Measurements from ENCODE around the gene SLC6A19. TPM values are rescaled to one million over a fixed set of nuclear protein-coding genes. Genes with fewer than 3 reads are reported as not detected.

SLC6A19 gene
- polyA plus RNA-seq, 1 of the 3 experiments (the other 2 are of a cell fraction): not detected

GRCh38 chr5:1210832-1211251 is 9.4 kb downstream of the SLC6A19 start:
- ChIA-PET CTCF (no interaction called here), POLR2A (no interaction called here)
- Histone ChIP-seq H2AFZ (ENCODE audit: low read depth) (no peak overlapping the region), H3K4me2 (no peak overlapping the region), H3F3A (replicated peaks; ENCODE audit: insufficient read depth) (no peaks in the 10 kb centered on the region), H4K20me1 (ENCODE audit: insufficient read depth) (no peaks in the 10 kb centered on the region), H3K4me3 (ENCODE audit: low read depth in 2 of 2, low read length in 1 of 2) (no peak overlapping the region), H3K27me3 (ENCODE audit: insufficient read depth) (peaks cover 23% of the 10 kb centered on the region; the same call in 1 of the 2 replicates), H3K27ac (ENCODE audit: low read depth in 2 of 2, low read length in 1 of 2) (no peak overlapping the region), H3K4me1 (ENCODE audit: control insufficient read depth in 1 of 2, insufficient read depth in 2 of 2, low read depth in 1 of 2, low read length in 1 of 2) (no peaks in the 10 kb centered on the region), H3K9me2 (no peaks in the 10 kb centered on the region), H3K79me2 (ENCODE audit: insufficient read depth) (no peaks in the 10 kb centered on the region), H3K9ac (no peak overlapping the region), H3K36me3 (replicated peaks in 1 of 2; ENCODE audit: control insufficient read depth in 1 of 2, insufficient read depth in 2 of 2, low read length in 1 of 2) (no peaks in the 10 kb centered on the region), H3K9me3 (no peaks in the 10 kb centered on the region)
- 40% methylated on average over 5 of the region's 21 CpGs for WGBS (ENCODE audit: low lambda C conversion rate)
- DNase-seq: no peak
- TF ChIP-seq FOXM1 (IDR thresholded peaks at IDR 0.05; ENCODE audit: low read depth) (no peak), TCF12 (IDR thresholded peaks at IDR 0.05) (no peak), ELF1 (IDR thresholded peaks at IDR 0.05) (no peak), RFX5 (IDR thresholded peaks at IDR 0.05; ENCODE audit: low read length) (no peak), PBX3 (IDR thresholded peaks at IDR 0.05) (no peak), NRF1 (IDR thresholded peaks at IDR 0.05; ENCODE audit: low read depth, low read length) (no peak), FOXJ3 (CRISPR knock-in tag; IDR thresholded peaks at IDR 0.05) (no peak), NFIC (IDR thresholded peaks at IDR 0.05; ENCODE audit: borderline replicate concordance) (no peak), POLR2AphosphoS5 (IDR thresholded peaks at IDR 0.05; ENCODE audit: low read depth, low read length) (no peak), SIN3A (IDR thresholded peaks at IDR 0.05; ENCODE audit: borderline replicate concordance, low read depth, low read length) (no peak), REST (IDR thresholded peaks at IDR 0.05; ENCODE audit: low read depth, low read length) (no peak), EZH2phosphoT487 (IDR thresholded peaks at IDR 0.05; ENCODE audit: borderline replicate concordance, low read depth) (no peak), CTCF (IDR thresholded peaks at IDR 0.05) (no peak)

Data from SK-N-SH (cell line).